SK-N-SH treated with all-trans-retinoic acid at 6 μM for 48 hours (cell line): ENCODE data around the gene ZSCAN18.

Experiments
- ATAC-seq: fragments of 200-7000 bp; cut with Tn5 transposase; 3 replicates; pipeline ENCODE4 v1.9.1; 2020; ENCODE audit warnings: mild to moderate bottlenecking, moderate library complexity
- ARNTL ChIP-seq: fragments of 450-650 bp; formaldehyde crosslinking; IDR thresholded peaks from 2 replicates; pipeline ENCODE4 v1.5.0; 2020; ENCODE audit warnings: low read depth, mild to moderate bottlenecking, moderate library complexity, borderline replicate concordance
- BACH2 ChIP-seq: fragments of 250-450 bp; sonication (Bioruptor Pico); IDR thresholded peaks from 2 replicates; pipeline ENCODE4 v1.9.0; 2021; ENCODE audit warnings: mild to moderate bottlenecking, borderline replicate concordance
- CSDC2 ChIP-seq: fragments of 250-450 bp; sonication (Bioruptor Pico); IDR thresholded peaks from 2 replicates; pipeline ENCODE4 v1.5.0; 2020; ENCODE audit warnings: mild to moderate bottlenecking, moderate library complexity
- ESRRG ChIP-seq: fragments of 250-450 bp; sonication (Bioruptor Pico); IDR thresholded peaks from 2 replicates; pipeline ENCODE4 v1.6.1; 2021; ENCODE audit warnings: mild to moderate bottlenecking
- GLIS3 ChIP-seq: fragments of 250-450 bp; sonication (Bioruptor Pico); IDR thresholded peaks from 2 replicates; pipeline ENCODE4 v1.5.0; 2020; ENCODE audit warnings: mild to moderate bottlenecking, moderate library complexity
- ISL1 ChIP-seq: fragments of 250-450 bp; sonication (Bioruptor Pico); IDR thresholded peaks from 2 replicates; pipeline ENCODE4 v2.1.2; 2022; ENCODE audit warnings: mild to moderate bottlenecking, moderate library complexity
- OSR1 ChIP-seq: fragments of 250-450 bp; sonication (Bioruptor Pico); IDR thresholded peaks from 2 replicates; pipeline ENCODE4 v1.8.0; 2022; ENCODE audit warnings: moderate library complexity, mild to moderate bottlenecking, inconsistent platforms
- PATZ1 ChIP-seq: fragments of 250-450 bp; sonication (Bioruptor Pico); IDR thresholded peaks from 2 replicates; pipeline ENCODE4 v1.8.0; 2020; ENCODE audit warnings: mild to moderate bottlenecking, moderate library complexity, borderline replicate concordance
- PPARA ChIP-seq: fragments of 250-450 bp; sonication (Bioruptor Pico); IDR thresholded peaks from 2 replicates; pipeline ENCODE4 v1.5.0; 2020; ENCODE audit warnings: mild to moderate bottlenecking, borderline replicate concordance
- RARB ChIP-seq: fragments of 250-450 bp; sonication (Bioruptor Pico); IDR thresholded peaks from 2 replicates; pipeline ENCODE4 v1.8.0; 2021; ENCODE audit warnings: mild to moderate bottlenecking, moderate library complexity
- SNAI2 ChIP-seq: fragments of 250-450 bp; sonication (Bioruptor Pico); IDR thresholded peaks from 2 replicates; pipeline ENCODE4 v1.5.0; 2020; ENCODE audit warnings: mild to moderate bottlenecking, moderate library complexity
- TCF4 ChIP-seq: fragments of 250-450 bp; sonication (Bioruptor Pico); IDR thresholded peaks from 2 replicates; pipeline ENCODE4 v1.8.0; 2021; ENCODE audit warnings: mild to moderate bottlenecking, moderate library complexity, borderline replicate concordance
- TOX ChIP-seq: fragments of 250-450 bp; sonication (Bioruptor Pico); IDR thresholded peaks from 2 replicates; pipeline ENCODE4 v1.8.0; 2021; ENCODE audit warnings: mild to moderate bottlenecking, moderate library complexity, borderline replicate concordance
- ZC3H10 ChIP-seq: fragments of 250-450 bp; sonication (Bioruptor Pico); IDR thresholded peaks from 2 replicates; pipeline ENCODE4 v1.5.1; 2021; ENCODE audit warnings: mild to moderate bottlenecking, moderate library complexity
- ZFP3 ChIP-seq: fragments of 250-450 bp; sonication (Bioruptor Pico); IDR thresholded peaks from 2 replicates; pipeline ENCODE4 v1.5.0; 2020; ENCODE audit warnings: mild to moderate bottlenecking, moderate library complexity
- ZFP30 ChIP-seq: fragments of 450-650 bp; formaldehyde crosslinking; IDR thresholded peaks from 2 replicates; pipeline ENCODE4 v1.5.0; 2022; ENCODE audit warnings: mild to moderate bottlenecking, moderate library complexity
- ZNF565 ChIP-seq: fragments of 450-650 bp; formaldehyde crosslinking; conservative IDR thresholded peaks from 2 replicates; pipeline ENCODE4 v1.5.0; 2020; ENCODE audit warnings: low read depth, mild to moderate bottlenecking, moderate library complexity
- ZNF70 ChIP-seq: fragments of 450-650 bp; formaldehyde crosslinking; IDR thresholded peaks from 2 replicates; pipeline ENCODE4 v1.5.0; 2020; ENCODE audit warnings: mild to moderate bottlenecking, moderate library complexity
- ZNF8 ChIP-seq: fragments of 450-650 bp; formaldehyde crosslinking; IDR thresholded peaks from 2 replicates; pipeline ENCODE4 v1.5.0; 2020; ENCODE audit warnings: mild to moderate bottlenecking, moderate library complexity
- TF ChIP-seq, protein P1 (sequence below): fragments of 250-450 bp; sonication (Bioruptor Pico); IDR thresholded peaks from 2 replicates; pipeline ENCODE4 v1.5.1; 2020; ENCODE audit warnings: low read depth, mild to moderate bottlenecking, moderate library complexity
- TF ChIP-seq, protein P2 (sequence below): fragments of 250-450 bp; sonication (Bioruptor Pico); IDR thresholded peaks from 2 replicates; pipeline ENCODE4 v1.8.0; 2021; ENCODE audit warnings: low read depth, mild to moderate bottlenecking, moderate library complexity, borderline replicate concordance
- TF ChIP-seq, protein P3 (sequence below): fragments of 250-450 bp; sonication (Bioruptor Pico); IDR thresholded peaks from 2 replicates; pipeline ENCODE4 v1.5.1; 2021; ENCODE audit warnings: mild to moderate bottlenecking, moderate library complexity
- TF ChIP-seq, protein P4 (sequence below): fragments of 250-450 bp; sonication (Bioruptor Pico); IDR thresholded peaks from 2 replicates; pipeline ENCODE4 v1.5.0; 2020; ENCODE audit warnings: mild to moderate bottlenecking, moderate library complexity

ZSCAN18 gene

DNA sequence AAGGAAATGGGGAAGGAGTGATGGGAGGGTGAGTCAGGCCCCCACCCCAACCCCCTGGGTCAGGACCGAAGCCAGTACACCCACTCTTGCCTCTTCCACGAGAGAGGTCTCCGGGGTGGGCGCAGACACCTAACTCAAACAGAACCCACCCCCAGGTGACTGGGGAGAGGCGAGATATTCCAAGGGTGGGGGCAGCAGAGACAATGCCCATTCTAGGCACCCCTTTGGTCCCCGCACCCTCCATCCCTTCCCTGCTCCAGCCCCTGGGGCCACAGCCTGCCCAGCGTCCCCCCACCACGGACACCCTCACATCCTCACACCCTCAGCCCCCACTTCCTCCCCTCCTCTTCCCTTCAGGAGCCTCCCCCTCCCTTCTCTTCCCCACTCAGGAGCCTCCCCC, 682 bp downstream of the ZSCAN18 start:
- ATAC-seq, result no peak
- no peak for TF ChIP-seq OSR1 (CRISPR knock-in tag)
- TF ChIP-seq CSDC2 (CRISPR knock-in tag), result no peak
- no peak for TF ChIP-seq ZNF8 (CRISPR knock-in tag)
- no peak for TF ChIP-seq ZNF565 (CRISPR knock-in tag)
- no peak for TF ChIP-seq ZC3H10 (CRISPR knock-in tag)
- no peak for TF ChIP-seq ZNF70 (CRISPR knock-in tag)
- TF ChIP-seq ARNTL, result no peak
- TF ChIP-seq RARB (CRISPR knock-in tag), result no peak
- no peak for TF ChIP-seq ESRRG (CRISPR knock-in tag)
- no peak for TF ChIP-seq GLIS3 (CRISPR knock-in tag)
- TF ChIP-seq TOX, result no peak
- TF ChIP-seq, protein P1, sequence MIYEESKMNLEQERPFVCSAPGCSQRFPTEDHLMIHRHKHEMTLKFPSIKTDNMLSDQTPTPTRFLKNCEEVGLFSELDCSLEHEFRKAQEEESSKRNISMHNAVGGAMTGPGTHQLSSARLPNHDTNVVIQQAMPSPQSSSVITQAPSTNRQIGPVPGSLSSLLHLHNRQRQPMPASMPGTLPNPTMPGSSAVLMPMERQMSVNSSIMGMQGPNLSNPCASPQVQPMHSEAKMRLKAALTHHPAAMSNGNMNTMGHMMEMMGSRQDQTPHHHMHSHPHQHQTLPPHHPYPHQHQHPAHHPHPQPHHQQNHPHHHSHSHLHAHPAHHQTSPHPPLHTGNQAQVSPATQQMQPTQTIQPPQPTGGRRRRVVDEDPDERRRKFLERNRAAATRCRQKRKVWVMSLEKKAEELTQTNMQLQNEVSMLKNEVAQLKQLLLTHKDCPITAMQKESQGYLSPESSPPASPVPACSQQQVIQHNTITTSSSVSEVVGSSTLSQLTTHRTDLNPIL (CRISPR knock-in tag), result no peak
- no peak for TF ChIP-seq SNAI2 (CRISPR knock-in tag)
- TF ChIP-seq, protein P2, sequence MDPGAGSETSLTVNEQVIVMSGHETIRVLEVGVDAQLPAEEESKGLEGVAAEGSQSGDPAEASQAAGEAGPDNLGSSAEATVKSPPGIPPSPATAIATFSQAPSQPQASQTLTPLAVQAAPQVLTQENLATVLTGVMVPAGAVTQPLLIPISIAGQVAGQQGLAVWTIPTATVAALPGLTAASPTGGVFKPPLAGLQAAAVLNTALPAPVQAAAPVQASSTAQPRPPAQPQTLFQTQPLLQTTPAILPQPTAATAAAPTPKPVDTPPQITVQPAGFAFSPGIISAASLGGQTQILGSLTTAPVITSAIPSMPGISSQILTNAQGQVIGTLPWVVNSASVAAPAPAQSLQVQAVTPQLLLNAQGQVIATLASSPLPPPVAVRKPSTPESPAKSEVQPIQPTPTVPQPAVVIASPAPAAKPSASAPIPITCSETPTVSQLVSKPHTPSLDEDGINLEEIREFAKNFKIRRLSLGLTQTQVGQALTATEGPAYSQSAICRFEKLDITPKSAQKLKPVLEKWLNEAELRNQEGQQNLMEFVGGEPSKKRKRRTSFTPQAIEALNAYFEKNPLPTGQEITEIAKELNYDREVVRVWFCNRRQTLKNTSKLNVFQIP, result no peak
- no peak for TF ChIP-seq BACH2 (CRISPR knock-in tag)
- no peak for TF ChIP-seq TCF4 (CRISPR knock-in tag)
- TF ChIP-seq ISL1 (CRISPR knock-in tag), result no peak
- TF ChIP-seq ZFP30 (CRISPR knock-in tag), result no peak
- no peak for TF ChIP-seq PATZ1

- no peak for TF ChIP-seq PPARA (CRISPR knock-in tag)
- TF ChIP-seq ZNF8 (CRISPR knock-in tag), result no peak
- TF ChIP-seq ARNTL, result no peak
- TF ChIP-seq ZFP3 (CRISPR knock-in tag), result no peak
- no peak for TF ChIP-seq ZNF70 (CRISPR knock-in tag)
- TF ChIP-seq TCF4 (CRISPR knock-in tag), result no peak
- TF ChIP-seq, protein P1 (CRISPR knock-in tag), result no peak
- TF ChIP-seq ESRRG (CRISPR knock-in tag), result no peak
- TF ChIP-seq, protein P3, sequence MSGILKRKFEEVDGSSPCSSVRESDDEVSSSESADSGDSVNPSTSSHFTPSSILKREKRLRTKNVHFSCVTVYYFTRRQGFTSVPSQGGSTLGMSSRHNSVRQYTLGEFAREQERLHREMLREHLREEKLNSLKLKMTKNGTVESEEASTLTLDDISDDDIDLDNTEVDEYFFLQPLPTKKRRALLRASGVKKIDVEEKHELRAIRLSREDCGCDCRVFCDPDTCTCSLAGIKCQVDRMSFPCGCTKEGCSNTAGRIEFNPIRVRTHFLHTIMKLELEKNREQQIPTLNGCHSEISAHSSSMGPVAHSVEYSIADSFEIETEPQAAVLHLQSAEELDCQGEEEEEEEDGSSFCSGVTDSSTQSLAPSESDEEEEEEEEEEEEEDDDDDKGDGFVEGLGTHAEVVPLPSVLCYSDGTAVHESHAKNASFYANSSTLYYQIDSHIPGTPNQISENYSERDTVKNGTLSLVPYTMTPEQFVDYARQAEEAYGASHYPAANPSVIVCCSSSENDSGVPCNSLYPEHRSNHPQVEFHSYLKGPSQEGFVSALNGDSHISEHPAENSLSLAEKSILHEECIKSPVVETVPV (CRISPR knock-in tag), result no peak
- TF ChIP-seq BACH2 (CRISPR knock-in tag), result no peak
- no peak for TF ChIP-seq ISL1 (CRISPR knock-in tag)
- no peak for TF ChIP-seq ZNF565 (CRISPR knock-in tag)
- TF ChIP-seq CSDC2 (CRISPR knock-in tag), result no peak
- TF ChIP-seq RARB (CRISPR knock-in tag), result no peak
- no peak for TF ChIP-seq ZC3H10 (CRISPR knock-in tag)
- no peak for TF ChIP-seq SNAI2 (CRISPR knock-in tag)
- TF ChIP-seq, protein P4, sequence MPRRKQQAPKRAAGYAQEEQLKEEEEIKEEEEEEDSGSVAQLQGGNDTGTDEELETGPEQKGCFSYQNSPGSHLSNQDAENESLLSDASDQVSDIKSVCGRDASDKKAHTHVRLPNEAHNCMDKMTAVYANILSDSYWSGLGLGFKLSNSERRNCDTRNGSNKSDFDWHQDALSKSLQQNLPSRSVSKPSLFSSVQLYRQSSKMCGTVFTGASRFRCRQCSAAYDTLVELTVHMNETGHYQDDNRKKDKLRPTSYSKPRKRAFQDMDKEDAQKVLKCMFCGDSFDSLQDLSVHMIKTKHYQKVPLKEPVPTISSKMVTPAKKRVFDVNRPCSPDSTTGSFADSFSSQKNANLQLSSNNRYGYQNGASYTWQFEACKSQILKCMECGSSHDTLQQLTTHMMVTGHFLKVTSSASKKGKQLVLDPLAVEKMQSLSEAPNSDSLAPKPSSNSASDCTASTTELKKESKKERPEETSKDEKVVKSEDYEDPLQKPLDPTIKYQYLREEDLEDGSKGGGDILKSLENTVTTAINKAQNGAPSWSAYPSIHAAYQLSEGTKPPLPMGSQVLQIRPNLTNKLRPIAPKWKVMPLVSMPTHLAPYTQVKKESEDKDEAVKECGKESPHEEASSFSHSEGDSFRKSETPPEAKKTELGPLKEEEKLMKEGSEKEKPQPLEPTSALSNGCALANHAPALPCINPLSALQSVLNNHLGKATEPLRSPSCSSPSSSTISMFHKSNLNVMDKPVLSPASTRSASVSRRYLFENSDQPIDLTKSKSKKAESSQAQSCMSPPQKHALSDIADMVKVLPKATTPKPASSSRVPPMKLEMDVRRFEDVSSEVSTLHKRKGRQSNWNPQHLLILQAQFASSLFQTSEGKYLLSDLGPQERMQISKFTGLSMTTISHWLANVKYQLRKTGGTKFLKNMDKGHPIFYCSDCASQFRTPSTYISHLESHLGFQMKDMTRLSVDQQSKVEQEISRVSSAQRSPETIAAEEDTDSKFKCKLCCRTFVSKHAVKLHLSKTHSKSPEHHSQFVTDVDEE (CRISPR knock-in tag), result no peak
- TF ChIP-seq, protein P2, result no peak
- no peak for TF ChIP-seq OSR1 (CRISPR knock-in tag)
Observed at GRCh38 chr19:58096884-58097283, 1.1 kb downstream of the ZSCAN18 start.

More at GRCh38 chr19:58096884-58097283, 1.1 kb downstream of the ZSCAN18 start:
- ATAC-seq, result no peak
